ENCODE results near the gene STS.

The STS gene

GRCh38 chrX:7133050-7133440, 14.5 kb upstream of the STS start:
- TF ChIP-seq YY1 (IDR thresholded peaks at IDR 0.05; ENCODE audit: low read depth) (no peak), NFIC (IDR thresholded peaks at IDR 0.05) (no peak), CEBPB (IDR thresholded peaks at IDR 0.05) (no peak), REST (IDR thresholded peaks at IDR 0.05; ENCODE audit: low read depth) (no peak), USF1 (IDR thresholded peaks at IDR 0.05) (no peak), EGR1 (IDR thresholded peaks at IDR 0.05) (no peak), RAD21 (IDR thresholded peaks at IDR 0.05; ENCODE audit: low read depth) (no peak), ZBTB7A (IDR thresholded peaks at IDR 0.05; ENCODE audit: low read depth) (no peak), MAX (IDR thresholded peaks at IDR 0.05) (no peak), FOXM1 (IDR thresholded peaks at IDR 0.05; ENCODE audit: borderline replicate concordance, low read depth) (no peak), CREB1 (IDR thresholded peaks at IDR 0.05; ENCODE audit: low read depth) (no peak), TCF12 (IDR thresholded peaks at IDR 0.05; ENCODE audit: low read depth) (no peak), TAF1 (IDR thresholded peaks at IDR 0.05; ENCODE audit: low read depth) (no peak), EP300 (IDR thresholded peaks at IDR 0.05; ENCODE audit: borderline replicate concordance) (no peak)

GRCh38 chrX:7134981-7135380, 12.5 kb upstream of the STS start:
- TF ChIP-seq MAX (IDR thresholded peaks at IDR 0.05) = no peak
- TF ChIP-seq CREB1 (IDR thresholded peaks at IDR 0.05; ENCODE audit: low read depth) = no peak
- no peak for TF ChIP-seq TEAD4 (IDR thresholded peaks at IDR 0.05)
- no peak for TF ChIP-seq TAF1 (IDR thresholded peaks at IDR 0.05; ENCODE audit: low read depth)
- TF ChIP-seq CEBPB (IDR thresholded peaks at IDR 0.05) = no peak
- no peak for TF ChIP-seq TCF12 (IDR thresholded peaks at IDR 0.05; ENCODE audit: low read depth)
- TF ChIP-seq NFIC (IDR thresholded peaks at IDR 0.05) = no peak
- no peak for TF ChIP-seq EGR1 (IDR thresholded peaks at IDR 0.05)
- TF ChIP-seq USF1 (IDR thresholded peaks at IDR 0.05) = no peak
- TF ChIP-seq REST (IDR thresholded peaks at IDR 0.05; ENCODE audit: low read depth) = no peak
- no peak for TF ChIP-seq FOXM1 (IDR thresholded peaks at IDR 0.05; ENCODE audit: borderline replicate concordance, low read depth)
- no peak for TF ChIP-seq RAD21 (IDR thresholded peaks at IDR 0.05; ENCODE audit: low read depth)
- no peak for TF ChIP-seq YY1 (IDR thresholded peaks at IDR 0.05; ENCODE audit: low read depth)
- TF ChIP-seq ZBTB7A (IDR thresholded peaks at IDR 0.05; ENCODE audit: low read depth) = no peak

GRCh38 chrX:7139202-7140081, 8.1 kb upstream of the STS start:
- TF ChIP-seq CREB1 (IDR thresholded peaks at IDR 0.05; ENCODE audit: low read depth) (no peak), EGR1 (IDR thresholded peaks at IDR 0.05) (no peak), TAF1 (IDR thresholded peaks at IDR 0.05; ENCODE audit: low read depth) (no peak), YY1 (IDR thresholded peaks at IDR 0.05; ENCODE audit: low read depth) (no peak), NFIC (IDR thresholded peaks at IDR 0.05) (no peak)

- TF ChIP-seq RAD21 (IDR thresholded peaks at IDR 0.05; ENCODE audit: low read depth) (no peak), USF1 (IDR thresholded peaks at IDR 0.05) (no peak), TEAD4 (IDR thresholded peaks at IDR 0.05) (no peak), CEBPB (IDR thresholded peaks at IDR 0.05) (no peak), REST (IDR thresholded peaks at IDR 0.05; ENCODE audit: low read depth) (no peak), TCF12 (IDR thresholded peaks at IDR 0.05; ENCODE audit: low read depth) (no peak), MAX (IDR thresholded peaks at IDR 0.05) (no peak), YY1 (IDR thresholded peaks at IDR 0.05; ENCODE audit: low read depth) (no peak), ZBTB7A (IDR thresholded peaks at IDR 0.05; ENCODE audit: low read depth) (no peak), NFIC (IDR thresholded peaks at IDR 0.05) (no peak), EP300 (IDR thresholded peaks at IDR 0.05; ENCODE audit: borderline replicate concordance) (no peak), EGR1 (IDR thresholded peaks at IDR 0.05) (no peak), CREB1 (IDR thresholded peaks at IDR 0.05; ENCODE audit: low read depth) (no peak), TAF1 (IDR thresholded peaks at IDR 0.05; ENCODE audit: low read depth) (no peak), FOXM1 (IDR thresholded peaks at IDR 0.05; ENCODE audit: borderline replicate concordance, low read depth) (no peak)
These were observed 4.4 kb upstream of the STS start for GRCh38 chrX:7143076-7143475.
